HEK293T (cell line): Measurements from ENCODE around the gene ERC2.

Experiments
- CTCF ChIA-PET: fragments of 350-600 bp; formaldehyde crosslinking; extraction: SDS; loops from one replicate; lab custom pipeline; 2021; ENCODE audit warnings: antibody characterized with exemption, inconsistent platforms; lab: Yijun Ruan, JAX
- POLR2A ChIA-PET: fragments of 350-600 bp; formaldehyde crosslinking; extraction: SDS; loops from one replicate; lab custom pipeline; 2020; ENCODE audit warnings: antibody characterized with exemption, inconsistent platforms; lab: Yijun Ruan, JAX
- DNase-seq: peaks from one replicate; pipeline ENCODE4 v3.0.0; 2012; ENCODE audit warnings: mixed read lengths; ENCODE audit errors: extremely low spot score
- ARNT ChIP-seq: fragments of 450-650 bp; IDR thresholded peaks from 2 replicates; pipeline ENCODE4 v1.6.1; 2017; ENCODE audit warnings: mild to moderate bottlenecking
- BHLHE40 ChIP-seq: fragments of 450-650 bp; IDR thresholded peaks from 2 replicates; pipeline ENCODE4 v1.6.1; 2016; ENCODE audit warnings: mild to moderate bottlenecking, moderate library complexity, borderline replicate concordance
- CTBP1 ChIP-seq: fragments of 450-650 bp; IDR thresholded peaks from 2 replicates; pipeline ENCODE4 v1.6.1; 2016; ENCODE audit warnings: borderline replicate concordance
- ELF4 ChIP-seq: fragments of 450-650 bp; IDR thresholded peaks from 2 replicates; pipeline ENCODE4 v1.6.1; 2017; ENCODE audit warnings: antibody characterized with exemption
- FOXA1 ChIP-seq: fragments of 450-650 bp; IDR thresholded peaks from 2 replicates; pipeline ENCODE4 v1.6.1; 2016; ENCODE audit warnings: mild to moderate bottlenecking
- FOXK2 ChIP-seq: fragments of 450-650 bp; IDR thresholded peaks from 2 replicates; pipeline ENCODE4 v1.6.1; 2016; ENCODE audit warnings: mild to moderate bottlenecking
- FOXM1 ChIP-seq: fragments of 450-650 bp; IDR thresholded peaks from 2 replicates; pipeline ENCODE4 v1.6.1; 2017; ENCODE audit warnings: mild to moderate bottlenecking, borderline replicate concordance
- HDGF ChIP-seq: fragments of 450-650 bp; IDR thresholded peaks from 2 replicates; pipeline ENCODE4 v1.6.1; 2017; ENCODE audit warnings: antibody characterized with exemption, borderline replicate concordance
- L3MBTL2 ChIP-seq: fragments of 450-650 bp; conservative IDR thresholded peaks from 2 replicates; pipeline ENCODE4 v1.6.1; 2016; ENCODE audit warnings: mild to moderate bottlenecking
- LEF1 ChIP-seq: fragments of 450-650 bp; IDR thresholded peaks from 2 replicates; pipeline ENCODE4 v1.6.1; 2017; ENCODE audit warnings: mild to moderate bottlenecking, borderline replicate concordance
- NFRKB ChIP-seq: fragments of 450-650 bp; IDR thresholded peaks from 2 replicates; pipeline ENCODE4 v1.6.1; 2016; ENCODE audit warnings: mild to moderate bottlenecking, moderate library complexity
- SP1 ChIP-seq: fragments of 450-650 bp; IDR thresholded peaks from 2 replicates; pipeline ENCODE4 v1.6.1; 2017
- SUZ12 ChIP-seq: fragments of 450-650 bp; IDR thresholded peaks from 2 replicates; pipeline ENCODE4 v1.6.1; 2016; ENCODE audit warnings: mild to moderate bottlenecking
- TARDBP ChIP-seq: fragments of 450-650 bp; IDR thresholded peaks from 2 replicates; pipeline ENCODE4 v1.6.1; 2016
- ZNF384 ChIP-seq: fragments of 450-650 bp; IDR thresholded peaks from 2 replicates; pipeline ENCODE4 v1.6.1; 2016
- TF ChIP-seq, protein P1 (sequence below): fragments of 450-650 bp; IDR thresholded peaks from 2 replicates; pipeline ENCODE4 v1.6.1; 2016

Gene ERC2

DNA sequence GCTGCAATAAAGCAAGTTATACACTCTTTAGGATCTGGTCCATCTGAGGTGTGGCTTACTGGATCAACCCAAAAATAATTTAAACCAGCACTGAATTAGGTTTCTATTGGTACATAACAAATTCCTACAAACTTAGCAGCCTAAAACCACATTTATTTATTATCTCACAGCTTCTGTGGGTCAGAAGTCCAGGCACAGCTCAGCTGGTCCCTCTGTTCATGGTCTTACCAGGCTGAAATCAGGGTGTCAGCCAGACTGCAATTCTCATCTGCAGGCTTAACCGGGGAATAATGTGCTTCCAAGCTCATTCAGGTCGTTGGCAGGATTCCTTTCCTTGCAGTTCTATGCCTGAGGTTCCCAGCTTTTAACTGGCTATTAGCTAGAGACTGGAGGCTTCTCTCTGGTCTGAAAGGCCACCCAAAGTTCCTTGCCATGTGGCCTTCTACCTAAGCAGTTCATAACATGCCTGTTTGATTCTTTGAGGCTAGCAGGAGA, 503.7 kb downstream of the ERC2 start:
- POLR2A ChIA-PET, result no interaction called here
- TF ChIP-seq TARDBP (no peak), FOXK2 (no peak), SUZ12 (no peak), BHLHE40 (no peak), NFRKB (no peak), L3MBTL2 (no peak), FOXM1 (no peak), ELF4 (no peak), SP1 (no peak), HDGF (no peak), CTBP1 (no peak), ARNT (no peak), FOXA1 (no peak), LEF1 (no peak), ZNF384 (no peak)
- TF ChIP-seq, protein P1, sequence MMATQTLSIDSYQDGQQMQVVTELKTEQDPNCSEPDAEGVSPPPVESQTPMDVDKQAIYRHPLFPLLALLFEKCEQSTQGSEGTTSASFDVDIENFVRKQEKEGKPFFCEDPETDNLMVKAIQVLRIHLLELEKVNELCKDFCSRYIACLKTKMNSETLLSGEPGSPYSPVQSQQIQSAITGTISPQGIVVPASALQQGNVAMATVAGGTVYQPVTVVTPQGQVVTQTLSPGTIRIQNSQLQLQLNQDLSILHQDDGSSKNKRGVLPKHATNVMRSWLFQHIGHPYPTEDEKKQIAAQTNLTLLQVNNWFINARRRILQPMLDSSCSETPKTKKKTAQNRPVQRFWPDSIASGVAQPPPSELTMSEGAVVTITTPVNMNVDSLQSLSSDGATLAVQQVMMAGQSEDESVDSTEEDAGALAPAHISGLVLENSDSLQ, result no peak
- CTCF ChIA-PET, result no interaction called here
- DNase-seq, result no peak

GRCh38 chr3:55963601-55964000, 504.7 kb downstream of the ERC2 start:
- no peak for DNase-seq
- ChIA-PET POLR2A (no interaction called here), CTCF (no interaction called here)
- TF ChIP-seq ARNT (no peak), BHLHE40 (no peak), ELF4 (no peak), LEF1 (no peak), FOXM1 (no peak), CTBP1 (no peak)

DNA sequence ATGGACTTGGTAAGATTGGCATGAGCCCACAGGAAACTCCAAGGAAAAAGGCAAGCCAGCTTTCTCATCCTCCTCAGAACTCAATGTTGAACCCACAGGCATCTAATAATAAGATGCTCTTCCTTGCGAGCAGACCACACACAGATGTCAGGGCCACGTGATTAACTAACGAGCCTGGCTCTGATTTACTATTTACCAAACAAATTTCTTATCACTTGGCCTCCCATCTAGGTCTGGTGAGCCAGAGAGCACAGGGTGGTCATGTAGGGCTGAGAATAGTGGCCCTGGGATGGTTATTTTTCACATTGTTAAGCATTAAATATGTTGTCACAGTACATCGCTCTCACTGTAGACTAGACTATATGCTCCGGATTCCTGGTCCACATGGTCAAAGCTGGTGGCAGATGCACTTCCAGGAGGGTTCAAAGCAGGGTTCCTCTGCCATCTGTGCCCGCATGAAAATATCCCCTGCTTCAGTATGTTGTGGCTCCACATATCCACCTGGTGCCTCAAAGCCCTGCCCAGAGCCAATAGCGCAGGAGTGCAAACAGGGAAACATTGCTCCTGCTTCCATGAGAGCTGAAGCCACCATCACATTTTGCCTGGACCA, 508.7 kb downstream of the ERC2 start:
- POLR2A ChIA-PET, result no interaction called here

DNA sequence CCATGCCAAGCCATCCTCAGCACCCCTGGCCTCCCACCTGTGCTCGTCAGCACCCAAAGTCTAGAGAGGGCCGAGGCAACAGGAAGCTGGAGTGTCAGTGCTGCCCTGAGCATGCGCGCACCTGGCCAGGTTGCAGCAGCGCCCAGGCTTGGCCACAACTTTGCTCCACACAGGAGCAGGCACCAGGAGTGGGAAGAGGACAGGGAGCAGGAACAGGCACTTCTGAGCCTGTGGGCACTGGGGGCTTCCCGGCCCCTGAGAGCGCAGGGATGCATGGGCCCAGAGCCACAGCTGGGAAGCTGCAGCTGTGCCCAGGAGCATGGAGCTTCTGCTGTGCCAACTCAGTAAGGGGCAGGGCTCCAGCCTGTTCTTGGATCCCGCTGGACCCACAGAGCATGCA, 509.7 kb downstream of the ERC2 start:
- ChIA-PET CTCF (no interaction called here), POLR2A (no interaction called here)
- no peak for TF ChIP-seq FOXK2
- DNase-seq, result no peak

More for the DNA sequence above, 508.7 kb downstream of the ERC2 start:
- TF ChIP-seq FOXA1 (no peak), FOXK2 (no peak)
- CTCF ChIA-PET, result no interaction called here
- DNase-seq, result no peak

DNA sequence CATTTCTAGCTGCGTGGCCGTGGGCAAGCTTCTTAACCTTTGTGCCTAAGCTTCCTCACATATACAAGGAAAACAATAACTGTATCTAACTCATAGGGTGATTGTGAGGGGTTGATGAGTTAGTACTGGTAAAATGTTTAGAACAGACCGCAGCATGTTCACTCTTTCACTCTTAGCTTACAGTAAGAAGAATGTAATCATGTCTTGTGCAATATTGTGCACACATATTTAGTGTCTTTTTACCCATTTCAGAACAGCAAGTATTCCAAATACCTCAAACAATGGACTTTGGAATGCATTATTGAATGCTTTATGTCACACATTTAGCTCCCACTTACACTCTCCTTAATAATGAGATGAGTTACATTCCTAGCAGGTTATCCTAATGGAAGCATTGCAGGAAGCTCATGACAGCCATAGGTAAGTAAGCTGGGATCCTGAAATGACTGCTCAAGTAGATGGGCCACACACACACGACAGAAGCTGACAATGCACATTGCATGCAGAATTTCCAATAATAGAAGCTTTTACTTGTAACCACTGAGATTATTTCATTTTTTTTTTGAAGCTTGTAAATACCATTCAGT, 512.3 kb downstream of the ERC2 start:
- ChIA-PET POLR2A (no interaction called here), CTCF (no interaction called here)
- no peak for TF ChIP-seq FOXA1
- no peak for TF ChIP-seq SP1
- no peak for TF ChIP-seq LEF1
- TF ChIP-seq NFRKB, result no peak
- TF ChIP-seq FOXK2, result no peak
- no peak for TF ChIP-seq TARDBP
- TF ChIP-seq BHLHE40, result no peak
- TF ChIP-seq SUZ12, result no peak
- TF ChIP-seq ELF4, result no peak
- TF ChIP-seq HDGF, result no peak
- TF ChIP-seq FOXM1, result no peak
- no peak for TF ChIP-seq L3MBTL2
- no peak for TF ChIP-seq ARNT
- TF ChIP-seq ZNF384, result no peak

GRCh38 chr3:55951388-55951787, 516.9 kb downstream of the ERC2 start:
- ChIA-PET POLR2A (no interaction called here), CTCF (interaction anchor here (0.6 kb wide), 1 partner anchor 29 kb away, joined by 3 read pairs; no protein-coding TSS in a partner anchor)
- TF ChIP-seq FOXK2 (no peak), CTBP1 (no peak), ARNT (no peak)
- TF ChIP-seq, protein P1, result peak; percentile 61; the same call in 1 of the 2 replicates
- no peak for DNase-seq

More for the DNA sequence above, 512.3 kb downstream of the ERC2 start:
- DNase-seq, result no peak

- CTCF ChIA-PET, result no interaction called here
- POLR2A ChIA-PET, result no interaction called here
- no peak for DNase-seq
- no peak for TF ChIP-seq L3MBTL2
- TF ChIP-seq, protein P1, result no peak
- TF ChIP-seq FOXK2, result no peak
- no peak for TF ChIP-seq ZNF384
- no peak for TF ChIP-seq LEF1
- TF ChIP-seq CTBP1, result no peak
- no peak for TF ChIP-seq TARDBP
- TF ChIP-seq SUZ12, result no peak
- TF ChIP-seq SP1, result no peak
- no peak for TF ChIP-seq ARNT
- TF ChIP-seq BHLHE40, result no peak
- no peak for TF ChIP-seq FOXM1
These were observed 520.9 kb downstream of the ERC2 start for GRCh38 chr3:55947406-55947805.
